Measurements from ENCODE around the gene ANKMY1. TPM values are rescaled to one million over a fixed set of nuclear protein-coding genes. Genes with fewer than 3 reads are reported as not detected.

The ANKMY1 gene
- total and polyA plus RNA-seq, 11 donors: 2.4 to 11.7 (median 5.5) TPM

DNA sequence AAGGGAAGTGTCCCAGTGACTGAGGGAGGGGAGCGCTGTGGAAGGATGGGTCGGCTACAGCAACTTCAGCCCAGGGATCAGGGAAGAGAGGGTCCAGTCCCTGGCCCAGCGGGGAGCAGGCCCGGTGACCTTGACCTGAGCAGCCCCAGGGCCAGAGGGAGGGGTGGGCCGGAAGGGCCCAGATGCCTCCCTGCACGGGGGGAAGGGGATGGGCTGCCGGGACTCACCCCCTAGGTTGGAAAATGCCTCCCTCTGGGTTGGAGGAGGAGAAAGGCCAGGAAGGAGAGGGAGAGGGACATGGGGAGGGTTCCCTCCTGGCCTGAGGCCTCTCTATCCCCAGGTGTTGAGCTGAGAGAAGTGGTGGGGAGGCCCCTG lies 102.5 kb downstream of the ANKMY1 start:
- peak overlapping the region in 2 of 12 donors; percentile 12 to 24 for H3K4me3 ChIP-seq
- no peak for DNase-seq
- intact Hi-C loops (cut with DNase I): loop anchor here in 1 of 10 donors (5.0 kb wide), 1 partner anchor 112 kb away; the partner anchor contains the start of gene RNPEPL1
- no peak for ATAC-seq
- no peaks in the 10 kb centered on the region for H3K9me3 ChIP-seq
- peaks cover 0 to 47% (median 6%) of the 10 kb centered on the region in 9 donors for H3K27me3 ChIP-seq
- H3K4me1 ChIP-seq: peaks cover 0 to 89% (median 31%) of the 10 kb centered on the region in 12 donors
- H3K27ac ChIP-seq: peak overlapping the region in 2 of 12 donors; percentile 29 to 47
- WGBS, 4 donors: 36 to 48% (median 38%) methylated on average over 6 to 7 of the region's 7 CpGs
- TF ChIP-seq, protein P1, sequence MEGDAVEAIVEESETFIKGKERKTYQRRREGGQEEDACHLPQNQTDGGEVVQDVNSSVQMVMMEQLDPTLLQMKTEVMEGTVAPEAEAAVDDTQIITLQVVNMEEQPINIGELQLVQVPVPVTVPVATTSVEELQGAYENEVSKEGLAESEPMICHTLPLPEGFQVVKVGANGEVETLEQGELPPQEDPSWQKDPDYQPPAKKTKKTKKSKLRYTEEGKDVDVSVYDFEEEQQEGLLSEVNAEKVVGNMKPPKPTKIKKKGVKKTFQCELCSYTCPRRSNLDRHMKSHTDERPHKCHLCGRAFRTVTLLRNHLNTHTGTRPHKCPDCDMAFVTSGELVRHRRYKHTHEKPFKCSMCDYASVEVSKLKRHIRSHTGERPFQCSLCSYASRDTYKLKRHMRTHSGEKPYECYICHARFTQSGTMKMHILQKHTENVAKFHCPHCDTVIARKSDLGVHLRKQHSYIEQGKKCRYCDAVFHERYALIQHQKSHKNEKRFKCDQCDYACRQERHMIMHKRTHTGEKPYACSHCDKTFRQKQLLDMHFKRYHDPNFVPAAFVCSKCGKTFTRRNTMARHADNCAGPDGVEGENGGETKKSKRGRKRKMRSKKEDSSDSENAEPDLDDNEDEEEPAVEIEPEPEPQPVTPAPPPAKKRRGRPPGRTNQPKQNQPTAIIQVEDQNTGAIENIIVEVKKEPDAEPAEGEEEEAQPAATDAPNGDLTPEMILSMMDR (IDR thresholded peaks at IDR 0.05): no peak
- no peak for TF ChIP-seq POLR2A (IDR thresholded peaks at IDR 0.05)
- H3K36me3 ChIP-seq: no peaks in the 10 kb centered on the region

DNA sequence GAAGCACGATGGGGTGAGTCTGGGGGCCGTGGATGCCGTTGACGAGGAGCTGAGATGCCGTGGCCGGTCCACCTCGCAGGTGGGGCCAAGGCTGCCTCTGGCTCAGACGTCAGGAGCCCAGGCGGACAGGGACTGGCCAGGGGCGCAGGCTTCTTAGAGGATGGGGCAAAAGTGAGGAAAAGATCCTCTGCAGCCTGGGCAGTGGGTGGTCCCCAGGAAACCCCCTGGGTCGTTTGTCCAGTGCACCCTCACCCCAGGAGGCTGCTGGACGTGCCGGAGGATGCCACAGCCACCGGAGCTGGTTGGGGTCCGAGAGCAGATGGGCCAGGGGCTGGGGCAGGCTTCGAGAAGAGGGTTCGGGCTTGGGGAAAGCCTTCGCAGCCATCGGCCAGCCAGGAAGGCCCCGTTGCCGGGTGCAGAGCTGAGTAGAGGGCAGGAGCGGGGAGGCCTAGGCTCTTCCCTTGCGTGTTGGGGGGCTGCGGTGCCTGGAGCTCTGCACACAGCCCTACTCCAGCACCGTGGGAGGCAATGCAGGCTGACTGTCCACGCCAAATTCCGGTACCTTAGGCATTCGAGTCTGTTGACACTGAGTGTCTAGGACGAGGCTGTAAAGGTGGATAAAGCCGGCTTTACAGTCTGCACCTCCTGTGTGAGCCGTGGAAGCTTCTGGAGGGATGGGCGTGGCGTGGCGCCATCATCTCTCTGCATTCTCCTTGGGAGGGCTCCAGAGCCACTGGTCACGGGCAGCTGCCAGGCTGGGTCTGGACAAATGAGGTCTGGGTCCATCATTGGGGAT lies 103.5 kb downstream of the ANKMY1 start:
- Histone ChIP-seq H3K4me1 (peaks cover 0 to 95% (median 32%) of the 10 kb centered on the region in 12 donors), H3K4me3 (peak overlapping the region in 1 of 12 donors; percentile 1), H3K9me3 (no peaks in the 10 kb centered on the region), H3K27me3 (peaks cover 0 to 47% (median 6%) of the 10 kb centered on the region in 9 donors), H3K36me3 (no peaks in the 10 kb centered on the region), H3K27ac (no peak overlapping the region)
- WGBS, 4 donors: 41 to 56% (median 45%) methylated on average over 24 to 35 of the region's 35 CpGs
- no peak for ATAC-seq
- no peak for TF ChIP-seq POLR2A (IDR thresholded peaks at IDR 0.05)
- TF ChIP-seq, protein P1 (IDR thresholded peaks at IDR 0.05): no peak
- intact Hi-C loops (cut with DNase I): no loop called here
- peak in 1 of 5 donors; percentile 28 for DNase-seq

DNA sequence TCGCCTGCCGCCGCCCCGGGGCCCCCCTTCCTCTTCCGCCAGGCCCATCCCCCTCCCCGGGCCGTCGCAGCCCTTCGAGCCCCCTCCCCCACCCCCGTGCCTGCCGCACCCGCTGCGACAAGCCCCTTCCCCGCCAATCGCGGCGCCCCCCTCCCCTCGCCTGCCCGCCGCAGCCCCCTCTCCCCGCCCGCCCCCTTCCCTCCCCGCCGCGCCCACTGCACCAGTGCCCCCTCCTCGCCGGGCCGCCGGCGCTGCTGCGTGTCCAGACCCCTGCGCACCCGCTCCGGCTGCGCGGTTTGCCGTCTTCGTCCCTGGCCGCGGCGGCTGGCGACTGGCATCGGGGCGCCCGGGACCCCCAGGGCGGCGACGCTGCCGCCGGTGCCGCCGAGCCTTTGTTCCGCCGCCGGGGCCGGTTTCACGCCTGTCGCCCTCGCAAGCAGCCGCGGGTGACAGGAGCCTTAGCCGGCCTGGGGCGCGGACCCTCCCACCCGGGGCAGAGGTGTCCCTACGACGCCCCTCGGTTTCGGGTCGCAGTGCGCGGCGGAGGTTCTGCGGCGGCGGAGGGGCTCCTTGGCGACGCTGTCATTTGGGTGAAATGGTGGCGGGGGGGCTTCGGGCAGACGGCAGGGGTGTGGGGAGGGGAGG lies 104.2 kb downstream of the ANKMY1 start:
- WGBS, 4 donors: 17 to 46% (median 28%) methylated on average over 11 to 80 of the region's 81 CpGs
- no peak for TF ChIP-seq POLR2A (IDR thresholded peaks at IDR 0.05)
- TF ChIP-seq, protein P1 (IDR thresholded peaks at IDR 0.05): no peak
- Histone ChIP-seq H3K9me3 (no peaks in the 10 kb centered on the region), H3K27me3 (peaks cover 0 to 47% (median 6%) of the 10 kb centered on the region in 9 donors), H3K36me3 (no peaks in the 10 kb centered on the region), H3K4me3 (peak overlapping the region in 5 of 12 donors; percentile 1 to 76 (median 26)), H3K4me1 (peaks cover 0 to 89% (median 32%) of the 10 kb centered on the region in 12 donors), H3K27ac (no peak overlapping the region)
- ATAC-seq: no peak
- peak in 3 of 5 donors; percentile 15 to 63 (median 21) for DNase-seq
- intact Hi-C loops (cut with DNase I): no loop called here
